GM19397 (cell line): Measurements from ENCODE around the gene ANKRD63.

Source experiments
- ATAC-seq: cut with Tn5 transposase; IDR thresholded peaks from one replicate; pipeline ENCODE4 v1.9.1; 2021; ENCODE audit warnings: mild to moderate bottlenecking, moderate library complexity; ENCODE audit not compliant: unreplicated experiment

ANKRD63 gene

GRCh38 chr15:40296561-40297230 is 13.8 kb upstream of the ANKRD63 start:
- ATAC-seq: no peak

- no peak for ATAC-seq
Observed at GRCh38 chr15:40295877-40296560, 13.2 kb upstream of the ANKRD63 start.

GRCh38 chr15:40295297-40295696 is 12.4 kb upstream of the ANKRD63 start:
- no peak for ATAC-seq

GRCh38 chr15:40293905-40294895 is 11.3 kb upstream of the ANKRD63 start:
- ATAC-seq: no peak

GRCh38 chr15:40293006-40293405 is 10.1 kb upstream of the ANKRD63 start:
- ATAC-seq: no peak

GRCh38 chr15:40292246-40292645 is 9.4 kb upstream of the ANKRD63 start:
- no peak for ATAC-seq

- ATAC-seq: no peak
Observed at GRCh38 chr15:40290918-40291574, 8.2 kb upstream of the ANKRD63 start.

- no peak for ATAC-seq
Observed at GRCh38 chr15:40290545-40290917, 7.7 kb upstream of the ANKRD63 start.

- ATAC-seq: no peak
Observed at GRCh38 chr15:40289140-40289775, 6.4 kb upstream of the ANKRD63 start.

GRCh38 chr15:40287968-40288367 is 5.1 kb upstream of the ANKRD63 start:
- no peak for ATAC-seq

GRCh38 chr15:40287505-40287904 is 4.6 kb upstream of the ANKRD63 start:
- no peak for ATAC-seq

- ATAC-seq: no peak
Observed at GRCh38 chr15:40286794-40287193, 3.9 kb upstream of the ANKRD63 start.

GRCh38 chr15:40286061-40286532 is 3.2 kb upstream of the ANKRD63 start:
- ATAC-seq: no peak

- ATAC-seq: no peak
Observed at GRCh38 chr15:40285554-40286011, 2.7 kb upstream of the ANKRD63 start.

- no peak for ATAC-seq
Observed at GRCh38 chr15:40285151-40285550, 2.3 kb upstream of the ANKRD63 start.

- no peak for ATAC-seq
Observed at GRCh38 chr15:40283615-40284300, 894 bp upstream of the ANKRD63 start.

- no peak for ATAC-seq
Observed at GRCh38 chr15:40282147-40282868, 556 bp downstream of the ANKRD63 start.

GRCh38 chr15:40281801-40282146 is 1.1 kb downstream of the ANKRD63 start:
- ATAC-seq: no peak
